Fibroblast of lung (primary cell): ENCODE measurements around the gene ABHD6. TPM values are rescaled to one million over a fixed set of nuclear protein-coding genes. Genes with fewer than 3 reads are reported as not detected.
A peak's percentile ranks its signal among the peaks of the same experiment; 100 is the strongest.
"Not testable (repeated sequence)": the region's sequence is repeated elsewhere in the genome, so short reads cannot be mapped to it uniquely, and the experiment has no call there.

Experiments
- DNase-seq, 2 donors: peaks; one replicate each; pipeline versions ENCODE4 v3.0.0 to v3.0.0-alpha.2; 2010; ENCODE audit warnings: low read depth in 2 of 2
- H2AFZ ChIP-seq: 2 replicates; pipeline ENCODE4 v1.5.1; 2012; ENCODE audit warnings: low read length, control low read depth, inconsistent platforms
- H3K27ac ChIP-seq: 2 replicates; pipeline ENCODE4 v1.5.1; 2011; ENCODE audit warnings: low read length, control low read depth; ENCODE audit not compliant: insufficient read depth
- H3K27me3 ChIP-seq: 2 replicates; pipeline ENCODE4 v1.5.1; 2011; ENCODE audit warnings: mild to moderate bottlenecking, low read length; ENCODE audit not compliant: control insufficient read depth, insufficient read depth
- H3K36me3 ChIP-seq: 2 replicates; pipeline ENCODE4 v1.5.1; 2011; ENCODE audit warnings: low read length; ENCODE audit not compliant: control insufficient read depth, insufficient read depth
- H3K4me1 ChIP-seq: 2 replicates; pipeline ENCODE4 v1.5.1; 2011; ENCODE audit warnings: low read length; ENCODE audit not compliant: control insufficient read depth, insufficient read depth; ENCODE audit errors: extremely low read depth
- H3K4me2 ChIP-seq: 2 replicates; pipeline ENCODE4 v1.5.1; 2011; ENCODE audit warnings: low read length, control low read depth; ENCODE audit not compliant: insufficient read depth; ENCODE audit errors: extremely low read depth
- H3K4me3 ChIP-seq, 4 experiments: fragments of 200-600 bp in 1 of 4; sonication (generic) in 1 of 4; replicated peaks in 1 of 4; 2 replicates each; pipeline ENCODE4 v1.5.1; 2011 to 2016; ENCODE audit warnings: low read length in 4 of 4, low read depth in 3 of 4, mild to moderate bottlenecking in 3 of 4, control low read depth in 2 of 4, inconsistent platforms in 1 of 4, mixed read lengths in 1 of 4; ENCODE audit not compliant: insufficient read depth in 1 of 4; ENCODE audit errors: control extremely low read depth in 1 of 4
- H3K79me2 ChIP-seq: 2 replicates; pipeline ENCODE4 v1.5.1; 2012; ENCODE audit warnings: mild to moderate bottlenecking, low read length, inconsistent platforms; ENCODE audit not compliant: control insufficient read depth, insufficient read depth
- H3K9ac ChIP-seq: 2 replicates; pipeline ENCODE4 v1.5.1; 2011; ENCODE audit warnings: mild to moderate bottlenecking, low read length, control low read depth; ENCODE audit not compliant: insufficient read depth
- H3K9me3 ChIP-seq: 2 replicates; pipeline ENCODE4 v1.5.1; 2012; ENCODE audit warnings: low read depth, low read length; ENCODE audit not compliant: control insufficient read depth, insufficient read depth
- H4K20me1 ChIP-seq: 2 replicates; pipeline ENCODE4 v1.5.1; 2011; ENCODE audit warnings: low read length; ENCODE audit not compliant: control insufficient read depth, insufficient read depth; ENCODE audit errors: extremely low read depth
- EZH2 ChIP-seq: IDR thresholded peaks from 2 replicates; pipeline ENCODE4 v1.5.1; 2012; ENCODE audit warnings: low read length, control low read depth, mild to moderate bottlenecking; ENCODE audit errors: missing control alignments
- polyA plus RNA-seq, 2 donors: library from polyadenylated mRNA; depleted of rRNA in 1 of 2; stranded (reverse) in 1 of 2; unstranded in 1 of 2; fragments of >200 nt; gene quantifications; 2 replicates each; pipeline ENCODE4 v1.2.1, GENCODE V29; 2011 to 2012; ENCODE audit warnings: missing spikeins in 1 of 2
- total RNA-seq: library from RNA; depleted of rRNA; stranded (reverse); fragments of >200 nt; gene quantifications from 2 replicates; pipeline ENCODE4 v1.2.1, GENCODE V29; 2014
- TF ChIP-seq, protein P1 (sequence below), 2 donors: IDR thresholded peaks in 1 of 2; conservative IDR thresholded peaks in 1 of 2; 1 replicate in 1 of 2; 2 replicates in 1 of 2; pipeline ENCODE4 v1.5.1; 2011 to 2012; ENCODE audit warnings: low read length in 2 of 2, control low read depth in 1 of 2, inconsistent platforms in 1 of 2, low read depth in 1 of 2, mild to moderate bottlenecking in 1 of 2

Gene ABHD6
- total and polyA plus RNA-seq, 2 donors (not counting 1 experiment from before 2014, with no cell fraction given), result 7.3 to 13.5 TPM

DNA sequence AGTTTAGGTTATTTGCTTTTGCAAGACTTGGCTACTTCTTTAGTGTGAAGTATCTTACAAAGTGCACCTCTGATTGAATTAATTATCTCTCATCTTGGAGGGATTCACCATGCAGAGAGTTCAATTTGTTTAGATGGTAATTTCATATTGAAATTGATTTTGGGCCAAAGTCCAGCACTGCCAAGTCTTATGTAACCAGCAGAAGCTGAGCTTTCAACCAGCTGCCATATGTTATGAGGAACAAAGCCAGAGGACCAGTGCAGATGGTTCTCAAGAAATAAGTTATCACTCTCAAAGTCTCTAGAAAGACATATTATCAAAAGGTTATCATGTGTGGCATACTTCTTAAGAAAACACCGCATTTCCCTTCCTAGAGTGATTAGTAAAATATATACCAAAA lies 29.0 kb downstream of the ABHD6 start:
- no peaks in the 10 kb centered on the region for H3K27me3 ChIP-seq
- no peaks in the 10 kb centered on the region for H3K9me3 ChIP-seq
- H3K4me2 ChIP-seq, result no peak overlapping the region
- H3K4me1 ChIP-seq, result no peaks in the 10 kb centered on the region
- H2AFZ ChIP-seq, result no peak overlapping the region
- H3K36me3 ChIP-seq, result no peaks in the 10 kb centered on the region
- H3K79me2 ChIP-seq, result no peaks in the 10 kb centered on the region
- no peak overlapping the region for H3K4me3 ChIP-seq
- peak in 1 of 2 donors; percentile 35 for DNase-seq
- TF ChIP-seq, protein P1, sequence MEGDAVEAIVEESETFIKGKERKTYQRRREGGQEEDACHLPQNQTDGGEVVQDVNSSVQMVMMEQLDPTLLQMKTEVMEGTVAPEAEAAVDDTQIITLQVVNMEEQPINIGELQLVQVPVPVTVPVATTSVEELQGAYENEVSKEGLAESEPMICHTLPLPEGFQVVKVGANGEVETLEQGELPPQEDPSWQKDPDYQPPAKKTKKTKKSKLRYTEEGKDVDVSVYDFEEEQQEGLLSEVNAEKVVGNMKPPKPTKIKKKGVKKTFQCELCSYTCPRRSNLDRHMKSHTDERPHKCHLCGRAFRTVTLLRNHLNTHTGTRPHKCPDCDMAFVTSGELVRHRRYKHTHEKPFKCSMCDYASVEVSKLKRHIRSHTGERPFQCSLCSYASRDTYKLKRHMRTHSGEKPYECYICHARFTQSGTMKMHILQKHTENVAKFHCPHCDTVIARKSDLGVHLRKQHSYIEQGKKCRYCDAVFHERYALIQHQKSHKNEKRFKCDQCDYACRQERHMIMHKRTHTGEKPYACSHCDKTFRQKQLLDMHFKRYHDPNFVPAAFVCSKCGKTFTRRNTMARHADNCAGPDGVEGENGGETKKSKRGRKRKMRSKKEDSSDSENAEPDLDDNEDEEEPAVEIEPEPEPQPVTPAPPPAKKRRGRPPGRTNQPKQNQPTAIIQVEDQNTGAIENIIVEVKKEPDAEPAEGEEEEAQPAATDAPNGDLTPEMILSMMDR (conservative IDR thresholded peaks at IDR 0.05 in 1 of 2, IDR thresholded peaks at IDR 0.05 in 1 of 2; ENCODE audit: low read depth in 1 of 2, low read length in 2 of 2), result no peak
- TF ChIP-seq EZH2, result no peak
- no peak overlapping the region for H3K27ac ChIP-seq
- H3K9ac ChIP-seq, result no peak overlapping the region
- H4K20me1 ChIP-seq, result no peaks in the 10 kb centered on the region

DNA sequence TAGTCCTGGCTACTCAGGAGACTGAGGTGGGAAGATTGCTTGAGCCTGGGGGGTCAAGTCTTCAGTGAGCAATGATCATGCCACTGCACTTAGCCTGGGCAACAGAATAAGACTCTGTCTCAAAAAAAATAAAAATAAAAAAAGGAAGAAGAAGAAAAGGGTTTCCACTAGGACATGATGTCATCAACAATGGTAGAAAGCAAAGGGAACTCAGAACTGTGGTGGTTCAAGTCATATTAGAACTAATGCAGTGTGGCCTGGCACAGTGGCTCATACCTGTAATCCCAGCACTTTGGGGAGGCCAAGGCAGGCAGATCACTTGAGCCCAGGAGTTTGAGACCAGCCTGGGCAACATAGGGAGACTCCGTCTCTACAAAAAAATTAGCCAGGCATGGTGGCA lies 30.0 kb downstream of the ABHD6 start:
- not testable (repeated sequence) for H3K4me1 ChIP-seq, H3K9ac ChIP-seq, H3K36me3 ChIP-seq, H3K27ac ChIP-seq, H3K4me3 ChIP-seq, H3K9me3 ChIP-seq, H4K20me1 ChIP-seq, H3K4me2 ChIP-seq, H2AFZ ChIP-seq, DNase-seq, H3K79me2 ChIP-seq, H3K27me3 ChIP-seq

DNA sequence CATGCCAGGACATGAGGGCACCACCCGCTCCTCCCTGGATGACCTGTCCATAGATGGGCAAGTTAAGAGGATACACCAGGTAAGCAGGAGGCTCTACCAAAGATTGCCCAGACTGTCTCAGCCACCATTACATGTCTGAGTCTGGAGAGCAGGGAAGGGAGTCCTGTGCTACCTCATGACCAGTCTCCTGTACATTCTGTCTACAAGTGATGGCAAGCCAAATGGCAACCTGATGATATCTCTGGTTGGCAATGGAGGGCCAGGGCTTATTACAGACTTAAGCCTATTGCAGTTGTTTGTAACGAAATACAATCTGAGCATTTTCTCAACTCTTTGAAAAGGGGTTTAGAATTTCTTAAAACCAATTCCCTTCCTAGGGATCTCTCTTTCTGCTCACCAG lies 31.8 kb downstream of the ABHD6 start:
- Histone ChIP-seq H3K79me2 (no peaks in the 10 kb centered on the region), H3K36me3 (no peaks in the 10 kb centered on the region), H3K27me3 (no peaks in the 10 kb centered on the region), H3K9me3 (no peaks in the 10 kb centered on the region), H3K4me3 (no peak overlapping the region), H4K20me1 (no peaks in the 10 kb centered on the region), H3K4me1 (peaks cover 3% of the 10 kb centered on the region), H2AFZ (no peak overlapping the region), H3K27ac (no peak overlapping the region), H3K4me2 (no peak overlapping the region), H3K9ac (no peak overlapping the region)
- no peak for DNase-seq
- TF ChIP-seq EZH2, result no peak
- TF ChIP-seq, protein P1 (conservative IDR thresholded peaks at IDR 0.05 in 1 of 2, IDR thresholded peaks at IDR 0.05 in 1 of 2; ENCODE audit: low read depth in 1 of 2, low read length in 2 of 2), result no peak
